ENCODE data around the gene SLC15A5.

Gene SLC15A5

DNA sequence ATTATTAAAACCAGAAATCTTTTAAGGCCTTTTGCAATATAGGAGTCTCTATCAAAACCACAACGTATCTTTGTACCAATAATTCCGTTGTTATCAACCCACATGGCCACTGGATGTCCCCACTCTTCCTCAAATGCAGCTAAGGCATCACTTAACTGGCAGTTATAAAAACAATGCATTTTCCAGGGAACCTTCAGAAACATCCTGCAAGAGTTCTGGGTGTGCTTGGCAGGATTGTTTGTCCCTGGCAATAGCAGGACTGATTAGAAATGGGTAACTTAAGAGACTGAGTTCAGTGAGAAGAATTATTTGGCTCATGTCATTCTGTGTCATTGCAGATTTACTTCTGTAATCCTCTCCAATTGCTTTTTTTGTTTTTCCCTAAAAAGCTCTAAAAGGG is 112.0 kb downstream of the SLC15A5 start:
- Histone ChIP-seq H3K27me3 (ENCODE audit: control insufficient read depth, insufficient read depth, low read length) (no peaks in the 10 kb centered on the region), H3K4me3 (ENCODE audit: low read length) (no peak overlapping the region), H3K27ac (ENCODE audit: low read depth, low read length) (no peak overlapping the region), H3K9ac (ENCODE audit: low read length) (no peak overlapping the region), H3K4me1 (ENCODE audit: control insufficient read depth, insufficient read depth, low read length) (peaks cover 4% of the 10 kb centered on the region), H3K36me3 (ENCODE audit: control insufficient read depth, insufficient read depth, low read length) (no peaks in the 10 kb centered on the region)

DNA sequence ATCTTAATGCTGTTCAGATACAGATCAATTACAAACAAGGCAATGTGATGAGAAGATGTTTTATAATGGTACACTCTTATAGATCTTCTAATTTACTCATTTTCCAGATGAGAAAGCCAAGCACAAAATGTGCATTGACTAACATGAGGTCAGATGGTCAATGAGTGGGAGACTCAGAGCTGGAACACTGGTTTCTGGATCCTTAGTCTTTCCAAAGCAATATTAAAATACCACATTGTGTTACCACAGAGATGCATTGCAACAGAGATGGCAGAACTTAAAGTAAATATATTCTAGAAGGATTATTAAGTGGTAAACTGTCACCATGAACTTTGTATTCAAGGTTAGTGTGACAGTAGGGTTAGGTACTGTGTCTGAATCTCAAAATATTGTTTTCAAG is 113.6 kb downstream of the SLC15A5 start:
- no peak overlapping the region for H3K27ac ChIP-seq (ENCODE audit: low read depth, low read length)
- peaks cover 4% of the 10 kb centered on the region for H3K4me1 ChIP-seq (ENCODE audit: control insufficient read depth, insufficient read depth, low read length)
- H3K36me3 ChIP-seq (ENCODE audit: control insufficient read depth, insufficient read depth, low read length) = no peaks in the 10 kb centered on the region
- no peak overlapping the region for H3K9ac ChIP-seq (ENCODE audit: low read length)
- H3K27me3 ChIP-seq (ENCODE audit: control insufficient read depth, insufficient read depth, low read length) = no peaks in the 10 kb centered on the region
- no peak overlapping the region for H3K4me3 ChIP-seq (ENCODE audit: low read length)

DNA sequence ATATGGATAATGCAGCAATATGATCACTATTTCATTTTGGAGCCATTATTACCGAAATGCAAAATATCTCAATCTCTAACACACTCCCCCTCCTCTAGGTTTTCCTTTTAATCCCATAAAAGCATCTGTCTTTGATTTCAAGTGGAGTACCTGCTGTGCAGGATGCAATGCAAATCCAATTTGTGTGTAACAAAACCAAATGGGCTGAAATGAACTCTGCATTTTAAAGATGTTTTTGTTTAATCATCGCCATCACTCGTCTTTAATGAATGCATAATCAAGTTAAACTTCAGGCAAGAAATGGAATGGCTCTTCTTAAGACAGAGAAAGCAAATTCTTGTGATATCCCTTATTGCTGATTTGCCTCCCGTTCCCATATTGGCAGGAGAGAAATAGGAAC is 114.3 kb downstream of the SLC15A5 start:
- no peak overlapping the region for H3K27ac ChIP-seq (ENCODE audit: low read depth, low read length)
- H3K27me3 ChIP-seq (ENCODE audit: control insufficient read depth, insufficient read depth, low read length) = no peaks in the 10 kb centered on the region
- no peaks in the 10 kb centered on the region for H3K36me3 ChIP-seq (ENCODE audit: control insufficient read depth, insufficient read depth, low read length)
- H3K9ac ChIP-seq (ENCODE audit: low read length) = no peak overlapping the region
- peaks cover 7% of the 10 kb centered on the region for H3K4me1 ChIP-seq (ENCODE audit: control insufficient read depth, insufficient read depth, low read length)
- H3K4me3 ChIP-seq (ENCODE audit: low read length) = no peak overlapping the region

DNA sequence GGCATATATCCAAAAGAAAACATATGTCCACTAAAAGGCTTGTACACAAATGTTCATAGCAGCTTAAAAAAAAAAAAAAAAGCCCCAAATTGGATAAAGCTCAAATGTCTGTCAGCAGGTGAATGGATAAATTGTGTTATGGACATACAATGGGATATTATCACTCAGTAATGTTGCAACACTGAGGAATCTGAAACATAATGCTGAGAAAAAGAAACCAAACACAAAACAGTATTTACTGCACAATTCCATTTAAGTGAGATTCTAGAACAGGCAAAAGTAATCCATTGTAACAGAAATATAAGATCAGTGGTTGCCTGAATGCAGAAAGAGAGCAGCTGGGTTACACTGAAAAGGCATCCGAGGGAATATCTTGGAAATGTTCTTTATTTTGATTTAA is 117.9 kb downstream of the SLC15A5 start:
- Histone ChIP-seq H3K27me3 (ENCODE audit: control insufficient read depth, insufficient read depth, low read length) (no peaks in the 10 kb centered on the region), H3K27ac (ENCODE audit: low read depth, low read length) (no peak overlapping the region), H3K4me1 (ENCODE audit: control insufficient read depth, insufficient read depth, low read length) (peaks cover 3% of the 10 kb centered on the region), H3K36me3 (ENCODE audit: control insufficient read depth, insufficient read depth, low read length) (no peaks in the 10 kb centered on the region), H3K4me3 (ENCODE audit: low read length) (no peak overlapping the region), H3K9ac (ENCODE audit: low read length) (no peak overlapping the region)

DNA sequence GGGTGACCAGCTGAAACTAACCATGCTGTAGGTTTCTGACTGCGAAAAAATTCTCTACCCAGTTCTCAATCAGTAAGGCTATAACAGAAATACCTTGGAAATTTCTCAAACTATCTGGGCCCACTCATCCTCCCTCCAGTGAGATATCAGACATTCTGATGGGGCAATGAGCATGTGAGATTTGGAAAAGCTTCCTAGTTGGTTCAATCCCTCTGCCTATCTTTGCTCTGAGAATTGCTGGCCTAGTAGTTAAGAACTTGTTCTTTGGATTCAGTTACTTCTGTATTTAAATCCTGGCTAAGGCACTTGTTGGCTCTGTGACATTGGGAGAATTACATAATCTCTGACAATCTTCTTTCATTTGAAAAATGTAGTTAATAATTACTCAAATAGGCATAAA is 119.4 kb downstream of the SLC15A5 start:
- H3K4me1 ChIP-seq (ENCODE audit: control insufficient read depth, insufficient read depth, low read length) = peaks cover 3% of the 10 kb centered on the region
- no peaks in the 10 kb centered on the region for H3K27me3 ChIP-seq (ENCODE audit: control insufficient read depth, insufficient read depth, low read length)
- no peaks in the 10 kb centered on the region for H3K36me3 ChIP-seq (ENCODE audit: control insufficient read depth, insufficient read depth, low read length)
- H3K27ac ChIP-seq (ENCODE audit: low read depth, low read length) = no peak overlapping the region
- no peak overlapping the region for H3K4me3 ChIP-seq (ENCODE audit: low read length)
- H3K9ac ChIP-seq (ENCODE audit: low read length) = no peak overlapping the region

DNA sequence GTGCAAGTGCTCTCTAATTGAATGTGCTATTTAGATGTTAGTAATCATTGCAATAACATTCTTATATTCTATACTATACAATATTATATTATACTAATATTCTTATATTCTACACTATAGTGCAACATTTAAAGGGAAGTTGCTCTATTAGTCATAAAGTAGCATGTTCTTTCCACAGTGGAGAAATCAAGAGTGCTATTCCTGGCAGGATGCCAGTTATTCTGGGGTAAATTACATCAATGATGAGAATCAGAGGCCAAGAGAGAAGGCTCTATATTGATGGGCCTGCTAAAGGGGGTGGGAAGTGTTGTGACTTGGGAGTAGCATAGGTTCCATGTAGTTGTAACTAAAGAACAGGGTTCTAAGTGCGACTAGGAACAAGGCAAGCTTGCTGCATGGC is 121.5 kb downstream of the SLC15A5 start:
- no peaks in the 10 kb centered on the region for H3K36me3 ChIP-seq (ENCODE audit: control insufficient read depth, insufficient read depth, low read length)
- no peak overlapping the region for H3K4me3 ChIP-seq (ENCODE audit: low read length)
- H3K27me3 ChIP-seq (ENCODE audit: control insufficient read depth, insufficient read depth, low read length) = no peaks in the 10 kb centered on the region
- H3K27ac ChIP-seq (ENCODE audit: low read depth, low read length) = no peak overlapping the region
- peaks cover 3% of the 10 kb centered on the region for H3K4me1 ChIP-seq (ENCODE audit: control insufficient read depth, insufficient read depth, low read length)
- H3K9ac ChIP-seq (ENCODE audit: low read length) = no peak overlapping the region

DNA sequence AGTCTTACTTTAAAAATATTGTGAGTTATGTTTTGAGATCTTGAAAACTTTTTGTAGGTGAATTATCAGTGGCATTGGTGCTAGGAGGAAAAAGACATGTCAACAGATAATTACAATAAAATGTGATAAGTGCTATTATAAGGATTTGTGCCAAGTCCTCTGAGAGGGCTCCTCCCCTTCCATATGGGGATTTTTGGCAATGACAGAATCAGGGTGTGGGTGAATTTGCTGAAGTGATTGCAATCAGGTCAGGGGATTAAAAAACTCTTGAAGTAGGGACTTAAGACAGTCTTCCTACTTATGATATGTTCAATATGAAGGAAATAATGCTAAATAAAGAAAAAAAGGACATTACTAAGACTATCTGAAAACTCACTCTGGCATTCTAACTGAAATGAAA is 122.5 kb downstream of the SLC15A5 start:
- no peaks in the 10 kb centered on the region for H3K27me3 ChIP-seq (ENCODE audit: control insufficient read depth, insufficient read depth, low read length)
- no peak overlapping the region for H3K4me3 ChIP-seq (ENCODE audit: low read length)
- peaks cover 3% of the 10 kb centered on the region for H3K4me1 ChIP-seq (ENCODE audit: control insufficient read depth, insufficient read depth, low read length)
- H3K27ac ChIP-seq (ENCODE audit: low read depth, low read length) = no peak overlapping the region
- H3K36me3 ChIP-seq (ENCODE audit: control insufficient read depth, insufficient read depth, low read length) = no peaks in the 10 kb centered on the region
- no peak overlapping the region for H3K9ac ChIP-seq (ENCODE audit: low read length)

DNA sequence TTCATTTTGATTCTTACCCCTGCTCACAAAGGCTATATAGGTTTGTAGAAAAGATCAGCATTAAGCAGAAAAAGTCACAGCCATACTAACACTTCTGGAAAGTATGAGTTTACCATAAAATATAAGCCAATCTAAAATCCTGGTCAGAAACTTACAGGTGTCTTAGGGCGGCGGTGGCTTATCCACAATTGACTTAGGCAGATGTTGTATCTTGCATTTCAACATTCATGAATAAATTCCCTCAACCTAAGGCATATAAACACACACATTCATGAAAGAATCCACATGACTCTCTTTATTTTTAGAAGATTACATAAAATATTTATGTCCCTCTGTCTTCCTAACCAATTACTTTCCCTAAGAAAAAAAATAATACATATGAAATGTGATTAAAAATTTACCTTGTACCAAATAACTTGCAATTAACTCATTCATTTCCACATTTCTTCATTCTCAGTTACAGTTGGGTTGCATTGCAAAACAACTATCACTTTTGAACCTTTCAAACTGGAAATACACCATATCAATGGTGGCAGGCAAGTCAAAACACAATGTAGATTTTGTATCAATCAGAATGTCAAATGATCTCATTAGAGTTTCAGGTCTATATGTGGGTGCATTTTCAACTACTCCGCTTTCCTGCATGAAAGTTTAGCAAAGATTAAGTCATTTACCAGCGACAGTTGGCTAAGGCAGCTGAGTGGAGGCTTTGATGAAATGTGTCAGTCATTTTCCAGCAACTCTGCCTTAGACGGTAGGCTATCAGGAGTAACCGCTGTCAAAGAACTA is 124.4 kb downstream of the SLC15A5 start:
- Histone ChIP-seq H3K9ac (ENCODE audit: low read length) (no peak overlapping the region), H3K4me1 (ENCODE audit: control insufficient read depth, insufficient read depth, low read length) (no peaks in the 10 kb centered on the region), H3K4me3 (ENCODE audit: low read length) (no peak overlapping the region)

DNA sequence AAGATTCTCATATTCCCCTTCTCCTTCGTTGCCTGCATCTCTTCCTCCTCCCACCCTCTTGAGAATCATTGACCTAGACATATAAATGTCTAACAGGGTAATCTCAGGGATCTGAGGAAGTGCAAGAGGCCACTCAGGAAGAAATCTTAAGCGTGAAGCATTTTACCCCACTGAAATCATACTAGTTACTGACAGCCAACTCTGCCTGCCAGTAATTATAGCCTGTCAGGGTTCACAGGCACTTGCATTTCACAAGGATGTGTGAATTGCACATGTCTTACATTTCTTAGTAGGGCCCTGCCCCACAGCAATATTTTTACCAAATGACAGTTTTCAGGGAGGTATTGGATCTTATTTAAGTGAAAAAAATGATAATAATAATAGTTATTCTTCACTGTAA is 127.2 kb downstream of the SLC15A5 start:
- Histone ChIP-seq H3K9ac (ENCODE audit: low read length) (no peak overlapping the region), H3K27me3 (ENCODE audit: control insufficient read depth, insufficient read depth, low read length) (no peaks in the 10 kb centered on the region)

More for the DNA sequence above, 124.4 kb downstream of the SLC15A5 start:
- Histone ChIP-seq H3K36me3 (ENCODE audit: control insufficient read depth, insufficient read depth, low read length) (no peaks in the 10 kb centered on the region), H3K27ac (ENCODE audit: low read depth, low read length) (no peak overlapping the region), H3K27me3 (ENCODE audit: control insufficient read depth, insufficient read depth, low read length) (no peaks in the 10 kb centered on the region)

DNA sequence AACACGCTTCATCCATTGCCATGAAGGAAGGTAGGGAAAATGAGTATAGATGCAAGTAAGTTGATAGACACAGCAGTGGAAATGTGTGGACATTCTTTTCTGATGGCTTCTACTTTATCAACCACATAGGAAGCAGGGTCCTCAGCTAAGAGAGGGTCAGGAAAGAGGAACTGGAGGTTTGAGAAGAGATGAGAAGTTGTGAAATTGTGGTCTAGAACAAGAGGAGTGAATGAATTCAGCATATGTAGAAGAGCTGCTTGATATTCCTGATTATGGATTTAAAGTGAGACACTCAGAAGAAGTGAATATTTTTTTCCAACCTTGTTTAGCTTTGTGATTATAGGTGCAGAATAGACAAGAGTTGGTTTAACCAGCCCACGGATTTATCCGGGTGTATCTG is 128.5 kb downstream of the SLC15A5 start:
- Histone ChIP-seq H3K27me3 (ENCODE audit: control insufficient read depth, insufficient read depth, low read length) (no peaks in the 10 kb centered on the region), H3K36me3 (ENCODE audit: control insufficient read depth, insufficient read depth, low read length) (no peaks in the 10 kb centered on the region), H3K4me3 (ENCODE audit: low read length) (no peak overlapping the region), H3K27ac (ENCODE audit: low read depth, low read length) (no peak overlapping the region), H3K4me1 (ENCODE audit: control insufficient read depth, insufficient read depth, low read length) (no peaks in the 10 kb centered on the region), H3K9ac (ENCODE audit: low read length) (no peak overlapping the region)

More for the DNA sequence above, 127.2 kb downstream of the SLC15A5 start:
- Histone ChIP-seq H3K27ac (ENCODE audit: low read depth, low read length) (no peak overlapping the region), H3K4me3 (ENCODE audit: low read length) (no peak overlapping the region), H3K36me3 (ENCODE audit: control insufficient read depth, insufficient read depth, low read length) (no peaks in the 10 kb centered on the region), H3K4me1 (ENCODE audit: control insufficient read depth, insufficient read depth, low read length) (no peaks in the 10 kb centered on the region)

Measured in rectal smooth muscle tissue (tissue), 1 donor.